ENCODE measurements around the gene MTUS2. TPM values are rescaled to one million over a fixed set of nuclear protein-coding genes. Genes with fewer than 3 reads are reported as not detected.

Gene MTUS2
- total RNA-seq, 4 donors from 2014 or later, result 0.26 to 0.72 (median 0.38) TPM; not detected in 1

DNA sequence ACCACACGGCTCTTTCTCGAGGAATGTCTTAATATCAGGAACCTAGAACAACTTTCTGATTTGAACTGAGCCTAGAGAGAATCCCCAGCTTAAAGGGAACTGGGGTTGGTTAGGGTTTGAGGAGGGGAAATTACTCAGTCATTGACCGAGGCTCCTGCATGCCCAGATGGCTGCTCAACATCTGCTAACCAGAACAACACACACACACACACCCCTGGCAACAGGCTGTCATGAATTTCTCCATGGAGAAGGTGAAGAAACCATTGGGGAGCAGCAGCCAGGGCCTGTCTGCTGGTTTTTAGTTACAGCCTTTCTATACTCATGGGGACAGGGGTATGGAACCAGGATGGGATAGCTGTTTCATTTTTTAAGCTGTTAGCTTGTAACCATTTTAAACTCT lies 5.2 kb downstream of the MTUS2 start:
- 60% methylated on average over 3 of the region's 3 CpGs for WGBS
- H3K4me1 ChIP-seq, result peaks cover 5% of the 10 kb centered on the region
- no peak overlapping the region for H3K27ac ChIP-seq
- TF ChIP-seq POLR2AphosphoS5 (IDR thresholded peaks at IDR 0.05) (no peak), EP300 (IDR thresholded peaks at IDR 0.05) (no peak), POLR2A (IDR thresholded peaks at IDR 0.05) (no peak)
- TF ChIP-seq, protein P1, sequence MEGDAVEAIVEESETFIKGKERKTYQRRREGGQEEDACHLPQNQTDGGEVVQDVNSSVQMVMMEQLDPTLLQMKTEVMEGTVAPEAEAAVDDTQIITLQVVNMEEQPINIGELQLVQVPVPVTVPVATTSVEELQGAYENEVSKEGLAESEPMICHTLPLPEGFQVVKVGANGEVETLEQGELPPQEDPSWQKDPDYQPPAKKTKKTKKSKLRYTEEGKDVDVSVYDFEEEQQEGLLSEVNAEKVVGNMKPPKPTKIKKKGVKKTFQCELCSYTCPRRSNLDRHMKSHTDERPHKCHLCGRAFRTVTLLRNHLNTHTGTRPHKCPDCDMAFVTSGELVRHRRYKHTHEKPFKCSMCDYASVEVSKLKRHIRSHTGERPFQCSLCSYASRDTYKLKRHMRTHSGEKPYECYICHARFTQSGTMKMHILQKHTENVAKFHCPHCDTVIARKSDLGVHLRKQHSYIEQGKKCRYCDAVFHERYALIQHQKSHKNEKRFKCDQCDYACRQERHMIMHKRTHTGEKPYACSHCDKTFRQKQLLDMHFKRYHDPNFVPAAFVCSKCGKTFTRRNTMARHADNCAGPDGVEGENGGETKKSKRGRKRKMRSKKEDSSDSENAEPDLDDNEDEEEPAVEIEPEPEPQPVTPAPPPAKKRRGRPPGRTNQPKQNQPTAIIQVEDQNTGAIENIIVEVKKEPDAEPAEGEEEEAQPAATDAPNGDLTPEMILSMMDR (IDR thresholded peaks at IDR 0.05), result no peak
- peaks cover 5% of the 10 kb centered on the region for H3K9me3 ChIP-seq
- peaks cover 35% of the 10 kb centered on the region for H3K27me3 ChIP-seq
- H3K36me3 ChIP-seq, result no peaks in the 10 kb centered on the region
- DNase-seq (ENCODE audit: low spot score in 2 of 2), result no peak
- no peak overlapping the region for H3K4me3 ChIP-seq

- no peaks in the 10 kb centered on the region for H3K4me1 ChIP-seq
- no peak overlapping the region for H3K4me3 ChIP-seq
- H3K9me3 ChIP-seq, result peaks cover 8% of the 10 kb centered on the region
- no peak for DNase-seq (ENCODE audit: low spot score in 2 of 2)
- H3K27ac ChIP-seq, result no peak overlapping the region
- WGBS, result 92% methylated on average over 1 of the region's 1 CpG
- TF ChIP-seq EP300 (IDR thresholded peaks at IDR 0.05), result no peak
- H3K27me3 ChIP-seq, result peaks cover 26% of the 10 kb centered on the region
- H3K36me3 ChIP-seq, result no peaks in the 10 kb centered on the region
Observed at GRCh38 chr13:28826368-28826767, 6.2 kb downstream of the MTUS2 start.

DNA sequence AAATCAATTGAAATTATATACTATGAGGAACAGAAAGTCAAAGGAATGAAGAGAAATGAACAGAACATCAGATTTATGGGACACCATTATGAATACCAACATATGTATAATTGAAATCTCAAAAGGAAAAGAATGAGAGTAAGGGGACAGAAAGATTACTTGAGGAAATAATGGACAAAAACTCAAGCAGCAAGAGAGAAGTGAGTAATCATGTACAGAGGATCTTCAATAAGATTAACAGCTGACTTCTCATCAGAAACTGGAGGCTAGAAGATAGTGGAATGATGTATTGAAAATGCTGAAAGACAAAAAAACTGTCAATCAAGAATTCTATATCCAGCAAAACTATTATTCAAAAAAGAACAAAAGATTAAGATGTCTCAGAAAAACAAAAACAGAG lies 10.4 kb downstream of the MTUS2 start:
- TF ChIP-seq, protein P1 (IDR thresholded peaks at IDR 0.05), result no peak
- TF ChIP-seq EP300 (IDR thresholded peaks at IDR 0.05) (no peak), POLR2AphosphoS5 (IDR thresholded peaks at IDR 0.05) (no peak), POLR2A (IDR thresholded peaks at IDR 0.05) (no peak)

GRCh38 chr13:28831117-28831516 lies 11.0 kb downstream of the MTUS2 start:
- Histone ChIP-seq H3K4me3 (no peak overlapping the region), H3K36me3 (no peaks in the 10 kb centered on the region), H3K27me3 (no peaks in the 10 kb centered on the region), H3K27ac (no peak overlapping the region), H3K4me1 (no peaks in the 10 kb centered on the region), H3K9me3 (peaks cover 13% of the 10 kb centered on the region)
- TF ChIP-seq POLR2A (IDR thresholded peaks at IDR 0.05) (no peak), EP300 (IDR thresholded peaks at IDR 0.05) (no peak), POLR2AphosphoS5 (IDR thresholded peaks at IDR 0.05) (no peak)
- TF ChIP-seq, protein P1 (IDR thresholded peaks at IDR 0.05), result no peak
- WGBS, result 91% methylated on average over 3 of the region's 3 CpGs
- no peak for DNase-seq (ENCODE audit: low spot score in 2 of 2)

More for the DNA sequence above, 10.4 kb downstream of the MTUS2 start:
- no peaks in the 10 kb centered on the region for H3K36me3 ChIP-seq
- no peak overlapping the region for H3K4me3 ChIP-seq
- no peaks in the 10 kb centered on the region for H3K27me3 ChIP-seq
- H3K4me1 ChIP-seq, result no peaks in the 10 kb centered on the region
- no peak for DNase-seq (ENCODE audit: low spot score in 2 of 2)
- H3K9me3 ChIP-seq, result peaks cover 13% of the 10 kb centered on the region
- no peak overlapping the region for H3K27ac ChIP-seq

DNA sequence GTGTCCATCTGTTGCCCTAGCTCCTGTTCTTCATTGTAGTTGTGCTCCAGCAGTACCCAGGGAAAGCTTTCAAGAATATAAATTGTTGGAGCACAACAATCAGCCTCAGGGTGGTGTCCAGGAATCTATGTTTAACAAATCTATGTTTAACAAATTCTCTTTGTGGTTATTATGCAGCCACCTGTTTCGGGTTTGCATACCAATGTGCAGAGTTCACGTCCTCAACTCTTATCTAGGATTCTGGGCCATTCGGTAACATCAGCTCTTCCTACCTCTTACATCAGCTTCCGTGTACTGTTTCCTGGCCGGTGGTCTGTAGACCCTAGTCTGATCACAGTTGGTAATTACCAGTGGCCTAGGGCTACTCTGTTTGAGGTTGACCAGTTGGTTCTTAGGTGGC lies 17.0 kb downstream of the MTUS2 start:
- 82% methylated on average over 5 of the region's 5 CpGs for WGBS
- TF ChIP-seq, protein P1 (IDR thresholded peaks at IDR 0.05), result no peak
- TF ChIP-seq EP300 (IDR thresholded peaks at IDR 0.05) (no peak), POLR2A (IDR thresholded peaks at IDR 0.05) (no peak), POLR2AphosphoS5 (IDR thresholded peaks at IDR 0.05) (no peak)
- no peak for DNase-seq (ENCODE audit: low spot score in 2 of 2)
- no peaks in the 10 kb centered on the region for H3K36me3 ChIP-seq
- H3K4me1 ChIP-seq, result no peaks in the 10 kb centered on the region
- H3K4me3 ChIP-seq, result no peak overlapping the region
- H3K27me3 ChIP-seq, result no peaks in the 10 kb centered on the region
- H3K27ac ChIP-seq, result no peak overlapping the region
- H3K9me3 ChIP-seq, result no peaks in the 10 kb centered on the region

- H3K4me1 ChIP-seq, result no peaks in the 10 kb centered on the region
- TF ChIP-seq POLR2AphosphoS5 (IDR thresholded peaks at IDR 0.05), result no peak
- TF ChIP-seq, protein P1 (IDR thresholded peaks at IDR 0.05), result no peak
- TF ChIP-seq POLR2A (IDR thresholded peaks at IDR 0.05), result no peak
- no peak for TF ChIP-seq EP300 (IDR thresholded peaks at IDR 0.05)
- H3K27ac ChIP-seq, result no peak overlapping the region
- no peaks in the 10 kb centered on the region for H3K9me3 ChIP-seq
- H3K27me3 ChIP-seq, result no peaks in the 10 kb centered on the region
- no peaks in the 10 kb centered on the region for H3K36me3 ChIP-seq
- no peak overlapping the region for H3K4me3 ChIP-seq
- WGBS, result 43% methylated on average over 4 of the region's 4 CpGs
- DNase-seq (ENCODE audit: low spot score in 2 of 2), result no peak
Observed at GRCh38 chr13:28843639-28844038, 23.5 kb downstream of the MTUS2 start.

Measured in suprapubic skin (tissue), 4 donors.